ENCODE measurements around the gene LRP1B. TPM values are rescaled to one million over a fixed set of nuclear protein-coding genes. Genes with fewer than 3 reads are reported as not detected.

LRP1B gene
- total and polyA plus RNA-seq, 7 experiments from 2014 or later: 0.10 TPM; not detected in 6

DNA sequence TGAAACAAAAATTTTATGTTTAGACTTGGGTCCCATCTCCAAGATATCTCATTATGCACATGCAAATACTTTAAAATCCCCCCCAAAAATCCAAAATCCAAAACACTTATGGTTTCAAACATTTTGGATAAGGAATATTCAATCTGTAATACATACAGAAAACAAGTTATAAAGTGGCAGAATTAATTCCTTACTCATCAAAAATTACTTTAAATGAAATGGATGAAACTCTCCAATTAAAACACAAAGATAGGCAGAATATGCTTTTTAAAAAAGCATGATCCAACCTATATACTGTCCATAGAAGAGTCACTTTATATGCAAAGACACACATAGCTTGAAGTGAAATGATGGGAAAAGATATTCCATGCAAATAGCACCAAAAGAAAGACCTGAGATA is 744.6 kb downstream of the LRP1B start:
- H3K4me1 Mint-ChIP-seq: no peaks in the 10 kb centered on the region
- CTCF ChIA-PET: no interaction called here
- H3K27me3 Mint-ChIP-seq: no peaks in the 10 kb centered on the region
- no peak overlapping the region for H3K27ac Mint-ChIP-seq
- H3K36me3 Mint-ChIP-seq: no peaks in the 10 kb centered on the region
- DNase-seq (no peak), ATAC-seq (no peak)
- no peaks in the 10 kb centered on the region for H3K36me3 ChIP-seq (ENCODE audit: control insufficient read depth in 2 of 3, insufficient read depth in 3 of 3, low read length in 3 of 3)
- H3K4me1 ChIP-seq (ENCODE audit: control insufficient read depth in 2 of 2, insufficient read depth in 2 of 2, low read length in 2 of 2): no peaks in the 10 kb centered on the region
- intact Hi-C loops (cut with micrococcal nuclease): no loop called here
- POLR2A ChIA-PET: no interaction called here
- no peak overlapping the region for H3K27ac ChIP-seq (ENCODE audit: low read depth, low read length)
- H3K4me3 ChIP-seq (ENCODE audit: low read length): no peak overlapping the region
- no peaks in the 10 kb centered on the region for H3K27me3 ChIP-seq (ENCODE audit: control insufficient read depth in 2 of 2, insufficient read depth in 2 of 2, low read length in 2 of 2)
- peaks cover 4 to 38% (median 8%) of the 10 kb centered on the region in 11 donors for H3K9me3 Mint-ChIP-seq
- H3K9me3 ChIP-seq (ENCODE audit: control insufficient read depth in 2 of 3, low read length in 3 of 3): no peaks in the 10 kb centered on the region
- H3K4me3 Mint-ChIP-seq: no peak overlapping the region

DNA sequence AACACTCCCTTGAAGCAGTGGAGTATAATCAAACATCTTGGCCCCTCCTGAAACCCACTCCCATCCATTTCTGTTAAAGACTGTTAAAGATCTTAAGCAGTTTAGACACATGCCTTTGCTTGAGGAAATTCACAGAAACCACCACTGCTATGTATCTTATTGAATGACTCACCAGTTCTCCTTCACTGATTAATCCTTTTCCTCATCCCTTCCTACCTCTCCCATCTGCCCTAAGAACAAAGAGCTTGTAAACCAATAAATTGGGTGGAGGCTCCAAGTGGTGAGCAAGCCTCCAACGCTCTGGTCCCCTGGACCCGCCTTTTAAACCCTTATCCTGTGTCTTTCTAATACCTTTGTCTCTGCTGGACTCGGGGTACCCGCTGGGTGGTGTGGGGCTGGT is 746.1 kb downstream of the LRP1B start:
- Mint-ChIP-seq H3K27ac (no peak overlapping the region), H3K27me3 (no peaks in the 10 kb centered on the region), H3K36me3 (no peaks in the 10 kb centered on the region), H3K4me3 (no peak overlapping the region), H3K9me3 (peaks cover 5 to 36% (median 8%) of the 10 kb centered on the region in 11 donors), H3K4me1 (no peaks in the 10 kb centered on the region)
- H3K27ac ChIP-seq (ENCODE audit: low read depth, low read length): no peak overlapping the region
- DNase-seq: no peak
- H3K9me3 ChIP-seq (ENCODE audit: control insufficient read depth in 2 of 3, low read length in 3 of 3): no peaks in the 10 kb centered on the region
- H3K4me3 ChIP-seq (ENCODE audit: low read length): no peak overlapping the region
- POLR2A ChIA-PET: no interaction called here
- CTCF ChIA-PET: no interaction called here
- no peaks in the 10 kb centered on the region for H3K36me3 ChIP-seq (ENCODE audit: control insufficient read depth in 2 of 3, insufficient read depth in 3 of 3, low read length in 3 of 3)
- no peaks in the 10 kb centered on the region for H3K27me3 ChIP-seq (ENCODE audit: control insufficient read depth in 2 of 2, insufficient read depth in 2 of 2, low read length in 2 of 2)
- ATAC-seq: no peak
- intact Hi-C loops (cut with micrococcal nuclease): no loop called here
- no peaks in the 10 kb centered on the region for H3K4me1 ChIP-seq (ENCODE audit: control insufficient read depth in 2 of 2, insufficient read depth in 2 of 2, low read length in 2 of 2)

DNA sequence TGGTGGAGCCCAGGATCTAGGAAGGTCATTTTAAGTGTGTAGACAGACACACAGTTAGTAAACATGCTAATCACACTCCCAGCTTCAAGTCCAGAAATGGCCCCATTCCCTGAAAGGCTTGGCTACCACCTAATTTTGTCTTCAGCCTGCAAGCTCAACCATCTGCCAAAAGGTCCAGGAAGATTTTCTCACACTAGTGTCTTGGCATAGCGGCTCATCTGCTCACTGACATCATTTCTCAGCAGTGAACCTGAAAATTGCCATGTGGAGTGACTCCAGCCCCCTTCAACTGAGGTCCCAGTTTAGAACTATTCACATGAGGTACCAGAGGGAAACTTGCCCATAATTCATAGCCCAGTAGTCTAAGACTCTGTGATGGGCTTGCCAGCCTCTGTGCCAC is 748.9 kb downstream of the LRP1B start:
- H3K27me3 ChIP-seq (ENCODE audit: control insufficient read depth in 2 of 2, insufficient read depth in 2 of 2, low read length in 2 of 2): no peaks in the 10 kb centered on the region
- ATAC-seq: no peak
- DNase-seq: no peak

DNA sequence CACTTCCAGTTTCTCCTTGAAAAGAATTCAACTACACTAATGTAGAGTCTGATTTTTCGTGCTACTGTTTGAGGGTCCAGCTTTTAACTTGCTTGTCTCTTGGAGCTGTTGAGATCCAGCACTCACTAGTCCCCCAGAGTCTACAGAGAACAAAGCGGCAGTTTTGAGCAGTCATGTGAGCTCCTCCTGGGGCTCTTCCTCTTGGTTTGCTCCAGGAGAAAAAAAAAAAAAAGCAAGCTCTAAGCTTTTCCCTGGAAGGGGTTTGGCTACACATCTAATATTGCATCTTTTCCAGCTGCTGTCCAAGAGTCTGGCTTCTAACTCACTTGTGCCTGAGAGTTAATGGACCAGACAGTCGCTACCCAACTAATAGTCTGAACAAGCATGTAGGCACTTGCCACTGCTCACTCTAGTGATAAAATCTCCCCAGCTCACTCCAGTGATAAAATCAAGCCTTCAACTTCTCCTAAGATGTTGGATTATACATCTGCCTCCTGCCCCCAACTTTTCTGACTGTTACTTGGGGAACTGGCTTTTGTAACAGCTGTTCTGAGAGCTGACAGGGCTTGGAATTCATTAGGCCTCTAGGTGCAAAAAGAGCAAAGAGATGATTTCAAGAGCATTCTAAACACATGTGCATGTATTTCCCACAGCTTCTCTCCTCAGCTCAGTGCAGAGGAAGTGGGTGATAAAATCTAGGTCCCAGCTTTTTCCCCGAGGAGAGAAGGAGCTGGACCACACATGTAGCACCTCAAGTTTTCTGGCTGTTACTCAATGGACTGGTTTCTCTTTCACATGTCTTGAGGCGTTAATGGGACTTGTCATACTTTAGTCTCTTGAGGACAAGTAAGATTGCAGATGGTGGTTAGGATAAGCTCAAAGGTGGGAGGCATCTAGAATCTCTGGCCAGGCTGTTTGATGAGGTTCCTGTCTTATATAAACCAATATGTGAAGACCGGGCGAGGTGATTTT is 750.5 kb downstream of the LRP1B start:
- H3K4me1 Mint-ChIP-seq: no peaks in the 10 kb centered on the region
- ChIA-PET CTCF (no interaction called here), POLR2A (interaction anchor here (0.8 kb wide), 1 partner anchor 22 kb away, joined by 4 read pairs; no protein-coding TSS in a partner anchor)
- no peak overlapping the region for H3K27ac ChIP-seq (ENCODE audit: low read depth, low read length)
- H3K36me3 ChIP-seq (ENCODE audit: control insufficient read depth in 2 of 3, insufficient read depth in 3 of 3, low read length in 3 of 3): no peaks in the 10 kb centered on the region
- no peaks in the 10 kb centered on the region for H3K27me3 Mint-ChIP-seq
- H3K27me3 ChIP-seq (ENCODE audit: control insufficient read depth in 2 of 2, insufficient read depth in 2 of 2, low read length in 2 of 2): no peaks in the 10 kb centered on the region
- no peaks in the 10 kb centered on the region for H3K36me3 Mint-ChIP-seq
- intact Hi-C loops (cut with micrococcal nuclease): no loop called here
- H3K9me3 ChIP-seq (ENCODE audit: control insufficient read depth in 2 of 3, low read length in 3 of 3): no peaks in the 10 kb centered on the region
- no peaks in the 10 kb centered on the region for H3K4me1 ChIP-seq (ENCODE audit: control insufficient read depth in 2 of 2, insufficient read depth in 2 of 2, low read length in 2 of 2)
- no peak overlapping the region for H3K4me3 ChIP-seq (ENCODE audit: low read length)
- peaks cover 3 to 25% (median 13%) of the 10 kb centered on the region in 11 donors for H3K9me3 Mint-ChIP-seq
- ATAC-seq (no peak), DNase-seq (no peak)
- H3K27ac Mint-ChIP-seq: no peak overlapping the region
- no peak overlapping the region for H3K4me3 Mint-ChIP-seq

More for the DNA sequence above, 748.9 kb downstream of the LRP1B start:
- Histone ChIP-seq H3K36me3 (ENCODE audit: control insufficient read depth in 2 of 3, insufficient read depth in 3 of 3, low read length in 3 of 3) (no peaks in the 10 kb centered on the region), H3K27ac (ENCODE audit: low read depth, low read length) (no peak overlapping the region), H3K9me3 (ENCODE audit: control insufficient read depth in 2 of 3, low read length in 3 of 3) (no peaks in the 10 kb centered on the region), H3K4me1 (ENCODE audit: control insufficient read depth in 2 of 2, insufficient read depth in 2 of 2, low read length in 2 of 2) (no peaks in the 10 kb centered on the region), H3K4me3 (ENCODE audit: low read length) (no peak overlapping the region)
- no peak overlapping the region for H3K4me3 Mint-ChIP-seq
- ChIA-PET CTCF (no interaction called here), POLR2A (no interaction called here)
- no peaks in the 10 kb centered on the region for H3K27me3 Mint-ChIP-seq
- H3K4me1 Mint-ChIP-seq: no peaks in the 10 kb centered on the region
- H3K27ac Mint-ChIP-seq: no peak overlapping the region
- H3K36me3 Mint-ChIP-seq: no peaks in the 10 kb centered on the region
- peaks cover 4 to 28% (median 10%) of the 10 kb centered on the region in 11 donors for H3K9me3 Mint-ChIP-seq
- intact Hi-C loops (cut with micrococcal nuclease): no loop called here

DNA sequence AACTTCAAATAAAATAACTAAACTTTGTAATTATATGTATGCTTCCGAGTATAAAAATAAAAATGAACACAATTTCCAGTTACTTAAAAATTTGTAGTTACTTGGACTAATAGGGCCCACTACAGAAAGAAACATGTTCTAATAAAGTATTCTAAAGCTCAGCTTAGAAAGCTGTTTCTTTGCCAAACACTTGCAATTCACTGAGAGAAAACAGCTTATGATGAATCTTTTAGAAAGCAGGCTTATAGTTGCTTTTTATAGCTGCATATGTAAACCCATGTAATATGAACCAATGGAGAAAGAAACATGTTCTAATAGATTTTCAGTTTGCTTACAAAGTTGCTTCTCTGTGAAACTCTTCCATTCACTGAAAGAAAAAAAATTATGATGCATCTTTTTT is 766.0 kb downstream of the LRP1B start:
- Histone ChIP-seq H3K27me3 (ENCODE audit: control insufficient read depth in 2 of 2, insufficient read depth in 2 of 2, low read length in 2 of 2) (no peaks in the 10 kb centered on the region), H3K4me3 (ENCODE audit: low read length) (no peak overlapping the region), H3K36me3 (ENCODE audit: control insufficient read depth in 2 of 3, insufficient read depth in 3 of 3, low read length in 3 of 3) (no peaks in the 10 kb centered on the region), H3K9me3 (ENCODE audit: control insufficient read depth in 2 of 3, low read length in 3 of 3) (no peaks in the 10 kb centered on the region), H3K27ac (ENCODE audit: low read depth, low read length) (no peak overlapping the region), H3K4me1 (ENCODE audit: control insufficient read depth in 2 of 2, insufficient read depth in 2 of 2, low read length in 2 of 2) (no peaks in the 10 kb centered on the region)
- no peaks in the 10 kb centered on the region for H3K4me1 Mint-ChIP-seq
- intact Hi-C loops (cut with micrococcal nuclease): no loop called here
- no peaks in the 10 kb centered on the region for H3K27me3 Mint-ChIP-seq
- ATAC-seq: no peak
- H3K4me3 Mint-ChIP-seq: no peak overlapping the region
- H3K9me3 Mint-ChIP-seq: peaks cover 0 to 16% (median 3%) of the 10 kb centered on the region in 11 donors
- no peak overlapping the region for H3K27ac Mint-ChIP-seq
- POLR2A ChIA-PET: no interaction called here
- CTCF ChIA-PET: no interaction called here
- no peaks in the 10 kb centered on the region for H3K36me3 Mint-ChIP-seq
- no peak for DNase-seq

DNA sequence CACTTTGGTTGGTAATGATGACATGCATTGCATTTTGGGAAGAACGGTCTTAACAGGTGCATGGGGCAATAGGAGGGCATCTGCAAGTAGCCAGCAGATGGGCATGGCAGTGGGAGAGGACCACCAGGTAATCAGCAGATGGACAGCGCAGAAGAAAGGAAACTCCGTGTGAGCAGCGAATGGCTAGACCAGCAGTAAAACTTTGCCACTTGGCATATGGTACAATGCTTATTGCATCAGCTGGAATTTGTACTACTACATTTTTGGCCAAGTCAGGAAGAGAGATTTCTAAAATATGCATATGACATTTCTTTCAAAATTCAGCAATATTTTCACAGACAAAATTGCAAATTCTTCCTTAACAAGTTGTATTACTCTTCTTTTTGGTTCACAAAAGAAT is 768.5 kb downstream of the LRP1B start:
- Mint-ChIP-seq H3K36me3 (no peaks in the 10 kb centered on the region), H3K9me3 (peaks cover 0 to 15% (median 3%) of the 10 kb centered on the region in 11 donors), H3K27ac (no peak overlapping the region), H3K27me3 (no peaks in the 10 kb centered on the region), H3K4me1 (no peaks in the 10 kb centered on the region), H3K4me3 (no peak overlapping the region)
- no peak overlapping the region for H3K4me3 ChIP-seq (ENCODE audit: low read length)
- ChIA-PET CTCF (no interaction called here), POLR2A (no interaction called here)
- H3K27me3 ChIP-seq (ENCODE audit: control insufficient read depth in 2 of 2, insufficient read depth in 2 of 2, low read length in 2 of 2): no peaks in the 10 kb centered on the region
- ATAC-seq: no peak
- H3K4me1 ChIP-seq (ENCODE audit: control insufficient read depth in 2 of 2, insufficient read depth in 2 of 2, low read length in 2 of 2): no peaks in the 10 kb centered on the region
- no peaks in the 10 kb centered on the region for H3K36me3 ChIP-seq (ENCODE audit: control insufficient read depth in 2 of 3, insufficient read depth in 3 of 3, low read length in 3 of 3)
- no peak for DNase-seq
- intact Hi-C loops (cut with micrococcal nuclease): no loop called here
- H3K9me3 ChIP-seq (ENCODE audit: control insufficient read depth in 2 of 3, low read length in 3 of 3): no peaks in the 10 kb centered on the region
- no peak overlapping the region for H3K27ac ChIP-seq (ENCODE audit: low read depth, low read length)

DNA sequence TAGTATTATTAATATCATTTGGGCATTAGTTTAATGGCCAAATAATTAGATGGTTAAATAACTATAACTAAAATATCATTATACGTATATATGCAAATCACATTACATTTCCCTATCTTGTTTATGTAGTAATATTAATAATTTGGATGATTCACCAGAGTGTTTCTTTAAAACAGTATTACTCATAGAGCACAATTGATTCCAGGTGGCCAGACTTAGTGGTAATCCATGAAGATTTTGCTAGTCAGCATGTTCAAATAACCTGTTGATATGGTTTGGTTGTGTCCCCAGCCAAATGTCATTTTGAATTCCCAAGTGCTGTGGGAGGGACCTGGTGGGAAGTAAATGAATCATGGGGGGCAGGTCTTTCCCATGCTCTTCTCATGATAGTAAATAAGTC is 782.3 kb downstream of the LRP1B start:
- Histone ChIP-seq H3K36me3 (ENCODE audit: control insufficient read depth in 2 of 3, insufficient read depth in 3 of 3, low read length in 3 of 3) (no peaks in the 10 kb centered on the region), H3K9me3 (ENCODE audit: control insufficient read depth in 2 of 3, low read length in 3 of 3) (no peaks in the 10 kb centered on the region), H3K27ac (ENCODE audit: low read depth, low read length) (no peak overlapping the region), H3K27me3 (ENCODE audit: control insufficient read depth in 2 of 2, insufficient read depth in 2 of 2, low read length in 2 of 2) (no peaks in the 10 kb centered on the region), H3K4me3 (ENCODE audit: low read length) (no peak overlapping the region), H3K4me1 (ENCODE audit: control insufficient read depth in 2 of 2, insufficient read depth in 2 of 2, low read length in 2 of 2) (no peaks in the 10 kb centered on the region)
- H3K27me3 Mint-ChIP-seq: no peaks in the 10 kb centered on the region
- CTCF ChIA-PET: interaction anchor here (0.7 kb wide), 1 partner anchor 211 kb away, joined by 4 read pairs; no protein-coding TSS in a partner anchor
- no peaks in the 10 kb centered on the region for H3K4me1 Mint-ChIP-seq
- H3K27ac Mint-ChIP-seq: no peak overlapping the region
- no peak for ATAC-seq
- no peak overlapping the region for H3K4me3 Mint-ChIP-seq
- H3K9me3 Mint-ChIP-seq: peaks cover 3 to 30% (median 8%) of the 10 kb centered on the region in 11 donors
- H3K36me3 Mint-ChIP-seq: no peaks in the 10 kb centered on the region
- POLR2A ChIA-PET: no interaction called here
- intact Hi-C loops (cut with micrococcal nuclease): no loop called here
- DNase-seq: no peak

Data from naive thymus-derived CD4-positive, alpha-beta T cell (primary cell).